Measurements from ENCODE around the gene GAREM2.

The GAREM2 gene

GRCh38 chr2:26187537-26188104, 14.7 kb downstream of the GAREM2 start:
- no peak overlapping the region for H3K4me3 ChIP-seq (ENCODE audit: low read depth, low read length)
- no peak for TF ChIP-seq POLR2A (IDR thresholded peaks at IDR 0.05; ENCODE audit: extremely low read depth, insufficient read length)
- TF ChIP-seq, protein P1, sequence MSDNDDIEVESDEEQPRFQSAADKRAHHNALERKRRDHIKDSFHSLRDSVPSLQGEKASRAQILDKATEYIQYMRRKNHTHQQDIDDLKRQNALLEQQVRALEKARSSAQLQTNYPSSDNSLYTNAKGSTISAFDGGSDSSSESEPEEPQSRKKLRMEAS (IDR thresholded peaks at IDR 0.05; ENCODE audit: low read depth, low read length): no peak
- TF ChIP-seq, protein P2, sequence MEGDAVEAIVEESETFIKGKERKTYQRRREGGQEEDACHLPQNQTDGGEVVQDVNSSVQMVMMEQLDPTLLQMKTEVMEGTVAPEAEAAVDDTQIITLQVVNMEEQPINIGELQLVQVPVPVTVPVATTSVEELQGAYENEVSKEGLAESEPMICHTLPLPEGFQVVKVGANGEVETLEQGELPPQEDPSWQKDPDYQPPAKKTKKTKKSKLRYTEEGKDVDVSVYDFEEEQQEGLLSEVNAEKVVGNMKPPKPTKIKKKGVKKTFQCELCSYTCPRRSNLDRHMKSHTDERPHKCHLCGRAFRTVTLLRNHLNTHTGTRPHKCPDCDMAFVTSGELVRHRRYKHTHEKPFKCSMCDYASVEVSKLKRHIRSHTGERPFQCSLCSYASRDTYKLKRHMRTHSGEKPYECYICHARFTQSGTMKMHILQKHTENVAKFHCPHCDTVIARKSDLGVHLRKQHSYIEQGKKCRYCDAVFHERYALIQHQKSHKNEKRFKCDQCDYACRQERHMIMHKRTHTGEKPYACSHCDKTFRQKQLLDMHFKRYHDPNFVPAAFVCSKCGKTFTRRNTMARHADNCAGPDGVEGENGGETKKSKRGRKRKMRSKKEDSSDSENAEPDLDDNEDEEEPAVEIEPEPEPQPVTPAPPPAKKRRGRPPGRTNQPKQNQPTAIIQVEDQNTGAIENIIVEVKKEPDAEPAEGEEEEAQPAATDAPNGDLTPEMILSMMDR (IDR thresholded peaks at IDR 0.05; ENCODE audit: low read depth, low read length): no peak
- no peak for DNase-seq (ENCODE audit: low read depth)

- DNase-seq (ENCODE audit: low read depth): no peak
- TF ChIP-seq POLR2A (IDR thresholded peaks at IDR 0.05; ENCODE audit: extremely low read depth, insufficient read length): no peak
- TF ChIP-seq, protein P2 (IDR thresholded peaks at IDR 0.05; ENCODE audit: low read depth, low read length): no peak
- no peak for TF ChIP-seq MYC (IDR thresholded peaks at IDR 0.05; ENCODE audit: low read depth, low read length)
- TF ChIP-seq, protein P1 (IDR thresholded peaks at IDR 0.05; ENCODE audit: low read depth, low read length): no peak
- H3K4me3 ChIP-seq (ENCODE audit: low read depth, low read length): no peak overlapping the region
Measured at GRCh38 chr2:26189123-26189522, 16.2 kb downstream of the GAREM2 start.

GRCh38 chr2:26189751-26190150, 16.9 kb downstream of the GAREM2 start:
- H3K4me3 ChIP-seq (ENCODE audit: low read depth, low read length): no peak overlapping the region
- no peak for DNase-seq (ENCODE audit: low read depth)
- TF ChIP-seq, protein P2 (IDR thresholded peaks at IDR 0.05; ENCODE audit: low read depth, low read length): no peak
- TF ChIP-seq, protein P1 (IDR thresholded peaks at IDR 0.05; ENCODE audit: low read depth, low read length): no peak
- no peak for TF ChIP-seq POLR2A (IDR thresholded peaks at IDR 0.05; ENCODE audit: extremely low read depth, insufficient read length)
- no peak for TF ChIP-seq MYC (IDR thresholded peaks at IDR 0.05; ENCODE audit: low read depth, low read length)

GRCh38 chr2:26190369-26190768, 17.5 kb downstream of the GAREM2 start:
- no peak overlapping the region for H3K4me3 ChIP-seq (ENCODE audit: low read depth, low read length)
- DNase-seq (ENCODE audit: low read depth): no peak
- TF ChIP-seq POLR2A (IDR thresholded peaks at IDR 0.05; ENCODE audit: extremely low read depth, insufficient read length): no peak
- TF ChIP-seq, protein P1 (IDR thresholded peaks at IDR 0.05; ENCODE audit: low read depth, low read length): no peak
- TF ChIP-seq, protein P2 (IDR thresholded peaks at IDR 0.05; ENCODE audit: low read depth, low read length): no peak
- no peak for TF ChIP-seq MYC (IDR thresholded peaks at IDR 0.05; ENCODE audit: low read depth, low read length)

- no peak for DNase-seq (ENCODE audit: low read depth)
- H3K4me3 ChIP-seq (ENCODE audit: low read depth, low read length): no peak overlapping the region
- TF ChIP-seq, protein P1 (IDR thresholded peaks at IDR 0.05; ENCODE audit: low read depth, low read length): no peak
- TF ChIP-seq POLR2A (IDR thresholded peaks at IDR 0.05; ENCODE audit: extremely low read depth, insufficient read length) (no peak), MYC (IDR thresholded peaks at IDR 0.05; ENCODE audit: low read depth, low read length) (no peak)
- TF ChIP-seq, protein P2 (IDR thresholded peaks at IDR 0.05; ENCODE audit: low read depth, low read length): no peak
Measured at GRCh38 chr2:26191316-26192159, 18.6 kb downstream of the GAREM2 start.

All from NB4 (cell line).